ENCODE results near the gene NBEA. TPM values are rescaled to one million over a fixed set of nuclear protein-coding genes. Genes with fewer than 3 reads are reported as not detected.
"Not testable (repeated sequence)": the region's sequence is repeated elsewhere in the genome, so short reads cannot be mapped to it uniquely, and the experiment has no call there.

NBEA gene
- total and polyA plus RNA-seq, 2 experiments from 2014 or later, result 2.6 to 12.3 TPM

- TF ChIP-seq EZH2phosphoT487 (IDR thresholded peaks at IDR 0.05; ENCODE audit: low read depth, severe bottlenecking, unreplicated experiment), result no peak
- no peak for TF ChIP-seq CTCF (IDR thresholded peaks at IDR 0.05; ENCODE audit: poor library complexity)
- no peak for TF ChIP-seq EZH2 (IDR thresholded peaks at IDR 0.05; ENCODE audit: borderline replicate concordance)
- WGBS (ENCODE audit: low lambda C conversion rate, missing lambda C conversion rate), result 93% methylated on average over 1 of the region's 1 CpG
- Histone ChIP-seq H3K9me3 (ENCODE audit: low read depth) (no peaks in the 10 kb centered on the region), H4K20me1 (ENCODE audit: insufficient read depth, poor library complexity, severe bottlenecking) (no peaks in the 10 kb centered on the region), H3K4me1 (ENCODE audit: insufficient read depth) (no peaks in the 10 kb centered on the region), H3K27me3 (no peaks in the 10 kb centered on the region), H3K9me2 (replicated peaks; ENCODE audit: insufficient read depth) (no peaks in the 10 kb centered on the region), H3K36me3 (replicated peaks; ENCODE audit: insufficient read depth, low read depth) (no peaks in the 10 kb centered on the region), H3K4me2 (no peak overlapping the region), H3K79me2 (no peaks in the 10 kb centered on the region), H3K27ac (no peak overlapping the region), H3K4me3 (no peak overlapping the region), H2AFZ (no peak overlapping the region)
- no peak for DNase-seq (ENCODE audit: low spot score)
Observed at GRCh38 chr13:35107535-35107934, 165.5 kb downstream of the NBEA start.

GRCh38 chr13:35113612-35114011, 171.5 kb downstream of the NBEA start:
- not testable (repeated sequence) for H3K9me2 ChIP-seq (replicated peaks; ENCODE audit: insufficient read depth); H3K4me3 ChIP-seq; H3K79me2 ChIP-seq; H3K4me2 ChIP-seq; H4K20me1 ChIP-seq (ENCODE audit: insufficient read depth, poor library complexity, severe bottlenecking); DNase-seq (ENCODE audit: low spot score); H3K9me3 ChIP-seq (ENCODE audit: low read depth); H3K36me3 ChIP-seq (replicated peaks; ENCODE audit: insufficient read depth, low read depth); H3K27ac ChIP-seq; H3K4me1 ChIP-seq (ENCODE audit: insufficient read depth); H2AFZ ChIP-seq; H3K27me3 ChIP-seq
- 86% methylated on average over 3 of the region's 3 CpGs for WGBS (ENCODE audit: low lambda C conversion rate, missing lambda C conversion rate)

- H3K4me2 ChIP-seq, result no peak overlapping the region
- 93% methylated on average over 2 of the region's 2 CpGs for WGBS (ENCODE audit: low lambda C conversion rate, missing lambda C conversion rate)
- no peaks in the 10 kb centered on the region for H3K79me2 ChIP-seq
- H4K20me1 ChIP-seq (ENCODE audit: insufficient read depth, poor library complexity, severe bottlenecking), result no peaks in the 10 kb centered on the region
- H3K27me3 ChIP-seq, result no peaks in the 10 kb centered on the region
- no peaks in the 10 kb centered on the region for H3K4me1 ChIP-seq (ENCODE audit: insufficient read depth)
- no peak overlapping the region for H2AFZ ChIP-seq
- TF ChIP-seq EZH2 (IDR thresholded peaks at IDR 0.05; ENCODE audit: borderline replicate concordance) (no peak), EZH2phosphoT487 (IDR thresholded peaks at IDR 0.05; ENCODE audit: low read depth, severe bottlenecking, unreplicated experiment) (no peak), CTCF (IDR thresholded peaks at IDR 0.05; ENCODE audit: poor library complexity) (no peak)
- no peaks in the 10 kb centered on the region for H3K36me3 ChIP-seq (replicated peaks; ENCODE audit: insufficient read depth, low read depth)
- H3K9me2 ChIP-seq (replicated peaks; ENCODE audit: insufficient read depth), result no peaks in the 10 kb centered on the region
- no peaks in the 10 kb centered on the region for H3K9me3 ChIP-seq (ENCODE audit: low read depth)
- no peak for DNase-seq (ENCODE audit: low spot score)
- H3K27ac ChIP-seq, result no peak overlapping the region
- H3K4me3 ChIP-seq, result no peak overlapping the region
Observed at GRCh38 chr13:35127466-35127865, 185.4 kb downstream of the NBEA start.

GRCh38 chr13:35129500-35129899, 187.4 kb downstream of the NBEA start:
- Histone ChIP-seq H2AFZ (no peak overlapping the region), H4K20me1 (ENCODE audit: insufficient read depth, poor library complexity, severe bottlenecking) (no peaks in the 10 kb centered on the region), H3K27me3 (no peaks in the 10 kb centered on the region), H3K9me2 (replicated peaks; ENCODE audit: insufficient read depth) (no peaks in the 10 kb centered on the region), H3K4me3 (no peak overlapping the region), H3K27ac (no peak overlapping the region), H3K4me2 (no peak overlapping the region), H3K36me3 (replicated peaks; ENCODE audit: insufficient read depth, low read depth) (no peaks in the 10 kb centered on the region), H3K79me2 (no peaks in the 10 kb centered on the region), H3K9me3 (ENCODE audit: low read depth) (no peaks in the 10 kb centered on the region), H3K4me1 (ENCODE audit: insufficient read depth) (no peaks in the 10 kb centered on the region)
- DNase-seq (ENCODE audit: low spot score), result no peak
- TF ChIP-seq EZH2phosphoT487 (IDR thresholded peaks at IDR 0.05; ENCODE audit: low read depth, severe bottlenecking, unreplicated experiment) (no peak), CTCF (IDR thresholded peaks at IDR 0.05; ENCODE audit: poor library complexity) (no peak), EZH2 (IDR thresholded peaks at IDR 0.05; ENCODE audit: borderline replicate concordance) (no peak)

All from hepatocyte (in vitro differentiated cells).